ENCODE measurements around the gene FLNB. TPM values are rescaled to one million over a fixed set of nuclear protein-coding genes. Genes with fewer than 3 reads are reported as not detected.

The FLNB gene
- total and polyA plus RNA-seq, 2 of the 13 experiments (the other 11 are each of a cell fraction or from before 2014, with no cell fraction given) = 106 to 130 TPM

DNA sequence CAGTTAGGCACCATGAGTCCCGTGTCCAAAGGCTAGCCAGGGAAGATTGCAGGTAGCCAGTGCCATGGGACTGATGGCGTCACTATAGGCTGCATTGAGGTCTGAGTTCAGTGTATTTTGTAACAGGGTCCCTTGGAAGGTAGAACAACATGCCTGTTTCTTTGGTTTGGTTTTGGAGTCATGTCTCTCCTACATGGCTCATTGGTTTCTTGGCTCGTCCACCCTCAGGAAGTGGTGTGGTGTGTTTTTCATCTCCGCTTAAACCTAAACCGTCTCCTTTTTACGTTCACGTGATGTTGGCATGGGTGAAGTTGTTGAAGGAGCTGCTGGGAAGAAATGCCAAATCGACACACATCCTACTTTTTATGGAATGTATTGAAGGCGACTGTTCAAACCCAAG is 71.6 kb downstream of the FLNB start:
- no TSS peak for BruUV-seq (replicated peaks)
- Histone ChIP-seq H2AFZ (ENCODE audit: low read length) (no peak overlapping the region), H3K27ac (ENCODE audit: extremely low read length, insufficient read depth, low read length) (no peak overlapping the region), H4K20me1 (ENCODE audit: insufficient read depth, low read length) (peaks cover 10% of the 10 kb centered on the region; the same call in 1 of the 2 replicates), H3K4me2 (ENCODE audit: low read depth, low read length) (no peak overlapping the region), H3K9ac (ENCODE audit: insufficient read depth, low read depth, low read length) (no peak overlapping the region), H3K27me3 (ENCODE audit: control insufficient read depth in 1 of 2, insufficient read depth in 2 of 2, low read length in 2 of 2) (no peaks in the 10 kb centered on the region), H3K36me3 (replicated peaks in 1 of 2; ENCODE audit: control insufficient read depth in 1 of 2, insufficient read depth in 2 of 2, low read length in 2 of 2) (peaks cover 40 to 69% of the 10 kb centered on the region in 2 experiments), H3K4me3 (replicated peaks in 1 of 3; ENCODE audit: insufficient read depth in 1 of 3, low read depth in 2 of 3, low read length in 3 of 3) (no peak overlapping the region), H3K4me1 (ENCODE audit: insufficient read depth, low read length) (peaks cover 20% of the 10 kb centered on the region), H3K79me2 (ENCODE audit: insufficient read depth, low read length) (peaks cover 40% of the 10 kb centered on the region), H3K9me3 (ENCODE audit: low read length) (no peaks in the 10 kb centered on the region)
- ChIA-PET POLR2A (interaction anchor here (0.6 to 1.6 kb wide), 2 partner anchors 20 to 81 kb away, joined by 3 to 5 read pairs; no protein-coding TSS in a partner anchor), CTCF (ENCODE audit: low intra/inter-chr PET ratio, low total read pairs) (no interaction called here)
- ATAC-seq = no peak
- TF ChIP-seq ELK4 (CRISPR knock-in tag; IDR thresholded peaks at IDR 0.05; ENCODE audit: borderline replicate concordance) = no peak
- in situ Hi-C loops (cut with HindIII; ENCODE audit: extremely low pct_ligation_motif_present, low pct_unique_long_range_greater_than_20kb) = no loop called here
- no peak for FAIRE-seq
- intact Hi-C loops (cut with micrococcal nuclease; ENCODE audit: unreplicated experiment) = no loop called here
- WGBS (ENCODE audit: low lambda C conversion rate) = 99% methylated on average over 9 of the region's 9 CpGs
- DNase-seq (ENCODE audit: low spot score) = no peak

DNA sequence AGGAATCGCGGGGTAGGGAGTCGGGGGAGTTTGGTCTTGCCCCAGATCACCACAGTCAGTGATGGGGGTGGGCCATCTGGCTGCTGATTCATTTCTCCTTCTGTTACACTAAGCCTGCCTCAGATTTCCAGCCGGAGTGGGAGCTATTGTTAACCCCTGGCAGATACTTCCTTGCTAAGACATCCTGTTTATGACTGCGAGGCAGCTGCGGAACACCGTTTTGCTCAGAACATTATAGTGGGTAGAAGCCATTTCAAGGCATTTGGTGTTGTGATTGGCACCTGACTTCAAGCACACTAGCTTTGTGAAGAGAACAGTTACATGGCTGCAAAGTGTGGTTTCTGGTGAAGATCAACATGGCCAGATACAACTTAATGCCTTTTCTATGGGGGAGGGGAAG is 73.8 kb downstream of the FLNB start:
- WGBS (ENCODE audit: low lambda C conversion rate) = 88% methylated on average over 7 of the region's 7 CpGs
- H3K4me2 ChIP-seq (ENCODE audit: low read depth, low read length) = no peak overlapping the region
- H2AFZ ChIP-seq (ENCODE audit: low read length) = no peak overlapping the region
- H4K20me1 ChIP-seq (ENCODE audit: insufficient read depth, low read length) = peaks cover 3% of the 10 kb centered on the region; the same call in 1 of the 2 replicates
- FAIRE-seq (no peak), ATAC-seq (no peak), DNase-seq (ENCODE audit: low spot score) (no peak)
- POLR2A ChIA-PET = no interaction called here
- H3K79me2 ChIP-seq (ENCODE audit: insufficient read depth, low read length) = peaks cover 37% of the 10 kb centered on the region
- no peaks in the 10 kb centered on the region for H3K27me3 ChIP-seq (ENCODE audit: control insufficient read depth in 1 of 2, insufficient read depth in 2 of 2, low read length in 2 of 2)
- CTCF ChIA-PET (ENCODE audit: low intra/inter-chr PET ratio, low total read pairs) = no interaction called here
- TF ChIP-seq HDAC6 (IDR thresholded peaks at IDR 0.05; ENCODE audit: low read depth, low read length) (no peak), SMAD3 (CRISPR knock-in tag; IDR thresholded peaks at IDR 0.05) (no peak), TEAD3 (CRISPR knock-in tag; optimal IDR thresholded peaks at IDR 0.05; ENCODE audit: borderline replicate concordance) (no peak), GFI1 (CRISPR knock-in tag; IDR thresholded peaks at IDR 0.05; ENCODE audit: borderline replicate concordance) (no peak), FOXO4 (CRISPR knock-in tag; conservative IDR thresholded peaks at IDR 0.05) (no peak), ZNF468 (CRISPR knock-in tag; IDR thresholded peaks at IDR 0.05) (no peak), SAFB2 (CRISPR knock-in tag; IDR thresholded peaks at IDR 0.05; ENCODE audit: borderline replicate concordance, low read depth) (no peak), ZNF563 (CRISPR knock-in tag; IDR thresholded peaks at IDR 0.05) (no peak), ZNF326 (CRISPR knock-in tag; IDR thresholded peaks at IDR 0.05; ENCODE audit: borderline replicate concordance) (no peak), CEBPG (CRISPR knock-in tag; IDR thresholded peaks at IDR 0.05) (no peak), HNF1B (CRISPR knock-in tag; IDR thresholded peaks at IDR 0.05) (no peak), RFXANK (CRISPR knock-in tag; IDR thresholded peaks at IDR 0.05) (no peak), YEATS4 (CRISPR knock-in tag; IDR thresholded peaks at IDR 0.05; ENCODE audit: borderline replicate concordance) (no peak)
- BruUV-seq (replicated peaks) = no TSS peak
- peaks cover 31 to 74% of the 10 kb centered on the region in 2 experiments for H3K36me3 ChIP-seq (replicated peaks in 1 of 2; ENCODE audit: control insufficient read depth in 1 of 2, insufficient read depth in 2 of 2, low read length in 2 of 2)
- in situ Hi-C loops (cut with HindIII; ENCODE audit: extremely low pct_ligation_motif_present, low pct_unique_long_range_greater_than_20kb) (no loop called here), intact Hi-C loops (cut with micrococcal nuclease; ENCODE audit: unreplicated experiment) (no loop called here)
- no peak overlapping the region for H3K4me3 ChIP-seq (replicated peaks in 1 of 3; ENCODE audit: insufficient read depth in 1 of 3, low read depth in 2 of 3, low read length in 3 of 3)
- peaks cover 32% of the 10 kb centered on the region for H3K4me1 ChIP-seq (ENCODE audit: insufficient read depth, low read length)
- H3K27ac ChIP-seq (ENCODE audit: extremely low read length, insufficient read depth, low read length) = no peak overlapping the region
- no peaks in the 10 kb centered on the region for H3K9me3 ChIP-seq (ENCODE audit: low read length)
- H3K9ac ChIP-seq (ENCODE audit: insufficient read depth, low read depth, low read length) = no peak overlapping the region
